ENCODE data around the gene WDR1. TPM values are rescaled to one million over a fixed set of nuclear protein-coding genes. Genes with fewer than 3 reads are reported as not detected.

Gene WDR1
- total RNA-seq, 1 donor from 2014 or later = 281 TPM

- DNase-seq (ENCODE audit: low spot score) = no peak
Observed at GRCh38 chr4:10099499-10100325, 16.9 kb downstream of the WDR1 start.

- no peak for DNase-seq (ENCODE audit: low spot score)
Observed at GRCh38 chr4:10098780-10099160, 17.8 kb downstream of the WDR1 start.

GRCh38 chr4:10097906-10098779 lies 18.5 kb downstream of the WDR1 start:
- no peak for DNase-seq (ENCODE audit: low spot score)

- no peak for DNase-seq (ENCODE audit: low spot score)
Observed at GRCh38 chr4:10096978-10097335, 19.6 kb downstream of the WDR1 start.

GRCh38 chr4:10096201-10096977 lies 20.2 kb downstream of the WDR1 start:
- peak; percentile 95 for DNase-seq (ENCODE audit: low spot score)

GRCh38 chr4:10095296-10095991 lies 21.2 kb downstream of the WDR1 start:
- DNase-seq (ENCODE audit: low spot score) = no peak

GRCh38 chr4:10094841-10095240 lies 21.8 kb downstream of the WDR1 start:
- DNase-seq (ENCODE audit: low spot score) = no peak

- DNase-seq (ENCODE audit: low spot score) = peak; percentile 92
Observed at GRCh38 chr4:10093801-10094552, 22.6 kb downstream of the WDR1 start.

GRCh38 chr4:10093271-10093621 lies 23.4 kb downstream of the WDR1 start:
- no peak for DNase-seq (ENCODE audit: low spot score)

GRCh38 chr4:10092481-10093270 lies 23.9 kb downstream of the WDR1 start:
- no peak for DNase-seq (ENCODE audit: low spot score)

- no peak for DNase-seq (ENCODE audit: low spot score)
Observed at GRCh38 chr4:10091531-10092181, 24.9 kb downstream of the WDR1 start.

- DNase-seq (ENCODE audit: low spot score) = no peak
Observed at GRCh38 chr4:10090467-10091250, 25.9 kb downstream of the WDR1 start.

GRCh38 chr4:10089346-10089745 lies 27.3 kb downstream of the WDR1 start:
- no peak for DNase-seq (ENCODE audit: low spot score)

GRCh38 chr4:10088135-10089010 lies 28.2 kb downstream of the WDR1 start:
- peak; percentile 59 for DNase-seq (ENCODE audit: low spot score)

GRCh38 chr4:10087152-10087791 lies 29.3 kb downstream of the WDR1 start:
- DNase-seq (ENCODE audit: low spot score) = no peak

GRCh38 chr4:10086506-10087120 lies 30.0 kb downstream of the WDR1 start:
- DNase-seq (ENCODE audit: low spot score) = no peak

All from umbilical cord (tissue), 2 donors.